GM12892 (cell line): ENCODE measurements around the gene ANO1.

ENCODE experiments used
- POLR2A ChIP-seq: IDR thresholded peaks from 2 replicates; pipeline ENCODE4 v1.6.1; 2011; ENCODE audit warnings: low read depth, low read length, control low read depth
- TAF1 ChIP-seq: IDR thresholded peaks from 2 replicates; pipeline ENCODE4 v1.6.1; 2011; ENCODE audit warnings: low read depth, mild to moderate bottlenecking, control low read depth, low read length, borderline replicate concordance

GRCh38 chr11:70170596-70171210, 92.6 kb downstream of the ANO1 start:
- no peak for TF ChIP-seq POLR2A
- no peak for TF ChIP-seq TAF1
